OCI-LY1 (cell line): ENCODE measurements around the gene BASP1.
"Not testable (repeated sequence)": the region's sequence is repeated elsewhere in the genome, so short reads cannot be mapped to it uniquely, and the experiment has no call there.

Source experiments
- H2AFZ ChIP-seq: fragments of 200-600 bp; sonication (generic), shearing (Covaris generic); 2 replicates; pipeline ENCODE4 v1.6.0; 2014; ENCODE audit warnings: antibody characterized with exemption, mild to moderate bottlenecking, low read length
- H3F3A ChIP-seq: fragments of 200-600 bp; sonication (generic), shearing (Covaris generic); 2 replicates; pipeline ENCODE4 v1.6.0; 2014; ENCODE audit warnings: mild to moderate bottlenecking, antibody characterized with exemption, low read length, moderate library complexity; ENCODE audit not compliant: insufficient read depth
- H3K27ac ChIP-seq: fragments of 200-600 bp; sonication (generic); 2 replicates; pipeline ENCODE4 v1.5.1; 2014; ENCODE audit warnings: low read length, mixed run types, mild to moderate bottlenecking, low read depth; ENCODE audit not compliant: poor library complexity, severe bottlenecking
- H3K27me3 ChIP-seq: fragments of 200-600 bp; sonication (generic); 2 replicates; pipeline ENCODE4 v1.6.0; 2014; ENCODE audit warnings: antibody characterized with exemption, mild to moderate bottlenecking, low read length, moderate library complexity; ENCODE audit not compliant: insufficient read depth
- H3K36me3 ChIP-seq: fragments of 200-600 bp; sonication (generic); 2 replicates; pipeline ENCODE4 v1.6.1; 2014; ENCODE audit warnings: mild to moderate bottlenecking, antibody characterized with exemption, low read length, moderate library complexity, mixed read lengths; ENCODE audit not compliant: insufficient read depth
- H3K4me1 ChIP-seq: fragments of 200-600 bp; sonication (generic); 2 replicates; pipeline ENCODE4 v1.5.1; 2014; ENCODE audit warnings: mild to moderate bottlenecking, low read length, moderate library complexity; ENCODE audit not compliant: insufficient read depth, severe bottlenecking
- H3K4me2 ChIP-seq: fragments of 200-600 bp; sonication (generic), shearing (Covaris generic); 2 replicates; pipeline ENCODE4 v1.6.1; 2014; ENCODE audit warnings: low read length
- H3K4me3 ChIP-seq: fragments of 200-600 bp; sonication (generic); 2 replicates; pipeline ENCODE4 v1.5.1; 2014; ENCODE audit warnings: low read length, low read depth, mild to moderate bottlenecking, mixed read lengths; ENCODE audit not compliant: poor library complexity, severe bottlenecking
- H3K79me2 ChIP-seq: fragments of 200-600 bp; shearing (Covaris generic); 2 replicates; pipeline ENCODE4 v1.6.1; 2016; ENCODE audit warnings: mixed run types, low read length, mixed read lengths; ENCODE audit not compliant: insufficient read depth
- H3K9ac ChIP-seq: fragments of 200-600 bp; sonication (generic), shearing (Covaris generic); 2 replicates; pipeline ENCODE4 v1.6.1; 2014; ENCODE audit warnings: mild to moderate bottlenecking, low read length, mixed read lengths
- H3K9me2 ChIP-seq: fragments of 200-600 bp; sonication (generic), shearing (Covaris generic); 2 replicates; pipeline ENCODE4 v1.6.1; 2014; ENCODE audit warnings: low read depth, mild to moderate bottlenecking, low read length, mixed read lengths
- H3K9me3 ChIP-seq: fragments of 200-600 bp; shearing (Covaris generic); 2 replicates; pipeline ENCODE4 v1.6.1; 2014; ENCODE audit warnings: low read length, mixed read lengths
- H4K20me1 ChIP-seq: fragments of 200-600 bp; sonication (generic), shearing (Covaris generic); 2 replicates; pipeline ENCODE4 v1.6.0; 2016; ENCODE audit warnings: mild to moderate bottlenecking, low read length; ENCODE audit not compliant: insufficient read depth
- EZH2 ChIP-seq: fragments of 200-600 bp; sonication (generic), shearing (Covaris generic); IDR thresholded peaks from 2 replicates; pipeline ENCODE4 v1.8.0; 2017; ENCODE audit warnings: borderline replicate concordance, mixed run types, mild to moderate bottlenecking, antibody characterized with exemption, low read length, moderate library complexity, mixed read lengths
- TF ChIP-seq, protein P1 (sequence below): fragments of 200-600 bp; sonication (generic), shearing (Covaris generic); IDR thresholded peaks from 2 replicates; pipeline ENCODE4 v1.5.1; 2017; ENCODE audit warnings: mild to moderate bottlenecking, antibody characterized with exemption, low read length, moderate library complexity, mixed read lengths

Gene BASP1

GRCh38 chr5:17305017-17305416 is 87.6 kb downstream of the BASP1 start:
- Histone ChIP-seq H3K9me3 (no peaks in the 10 kb centered on the region), H3K4me1 (peaks cover 11% of the 10 kb centered on the region), H3K4me3 (no peak overlapping the region), H2AFZ (no peak overlapping the region), H3F3A (no peaks in the 10 kb centered on the region), H3K27me3 (no peaks in the 10 kb centered on the region), H3K79me2 (no peaks in the 10 kb centered on the region), H3K9ac (no peak overlapping the region), H3K27ac (no peak overlapping the region), H3K36me3 (no peaks in the 10 kb centered on the region), H3K4me2 (no peak overlapping the region), H4K20me1 (no peaks in the 10 kb centered on the region), H3K9me2 (no peaks in the 10 kb centered on the region)
- TF ChIP-seq, protein P1, sequence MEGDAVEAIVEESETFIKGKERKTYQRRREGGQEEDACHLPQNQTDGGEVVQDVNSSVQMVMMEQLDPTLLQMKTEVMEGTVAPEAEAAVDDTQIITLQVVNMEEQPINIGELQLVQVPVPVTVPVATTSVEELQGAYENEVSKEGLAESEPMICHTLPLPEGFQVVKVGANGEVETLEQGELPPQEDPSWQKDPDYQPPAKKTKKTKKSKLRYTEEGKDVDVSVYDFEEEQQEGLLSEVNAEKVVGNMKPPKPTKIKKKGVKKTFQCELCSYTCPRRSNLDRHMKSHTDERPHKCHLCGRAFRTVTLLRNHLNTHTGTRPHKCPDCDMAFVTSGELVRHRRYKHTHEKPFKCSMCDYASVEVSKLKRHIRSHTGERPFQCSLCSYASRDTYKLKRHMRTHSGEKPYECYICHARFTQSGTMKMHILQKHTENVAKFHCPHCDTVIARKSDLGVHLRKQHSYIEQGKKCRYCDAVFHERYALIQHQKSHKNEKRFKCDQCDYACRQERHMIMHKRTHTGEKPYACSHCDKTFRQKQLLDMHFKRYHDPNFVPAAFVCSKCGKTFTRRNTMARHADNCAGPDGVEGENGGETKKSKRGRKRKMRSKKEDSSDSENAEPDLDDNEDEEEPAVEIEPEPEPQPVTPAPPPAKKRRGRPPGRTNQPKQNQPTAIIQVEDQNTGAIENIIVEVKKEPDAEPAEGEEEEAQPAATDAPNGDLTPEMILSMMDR = no peak
- no peak for TF ChIP-seq EZH2

- Histone ChIP-seq H3K4me2 (no peak overlapping the region), H3K9me3 (no peaks in the 10 kb centered on the region), H3K9me2 (no peaks in the 10 kb centered on the region), H3K27ac (no peak overlapping the region), H3K36me3 (no peaks in the 10 kb centered on the region), H3F3A (no peaks in the 10 kb centered on the region), H2AFZ (no peak overlapping the region), H3K27me3 (no peaks in the 10 kb centered on the region), H4K20me1 (no peaks in the 10 kb centered on the region), H3K79me2 (no peaks in the 10 kb centered on the region), H3K9ac (no peak overlapping the region), H3K4me3 (no peak overlapping the region), H3K4me1 (peaks cover 11% of the 10 kb centered on the region)
- TF ChIP-seq, protein P1 = no peak
Measured at GRCh38 chr5:17305964-17306725, 88.7 kb downstream of the BASP1 start.

GRCh38 chr5:17306726-17307091 is 89.3 kb downstream of the BASP1 start:
- TF ChIP-seq, protein P1 = no peak
- no peak for TF ChIP-seq EZH2
- no peak overlapping the region for H2AFZ ChIP-seq
- H3K27me3 ChIP-seq = no peaks in the 10 kb centered on the region

GRCh38 chr5:17307440-17307839 is 90.0 kb downstream of the BASP1 start:
- H3K4me3 ChIP-seq, H3K9me2 ChIP-seq, H2AFZ ChIP-seq, H3K79me2 ChIP-seq, H3K4me2 ChIP-seq, H3K4me1 ChIP-seq, H3F3A ChIP-seq, H3K36me3 ChIP-seq, H3K27ac ChIP-seq, H4K20me1 ChIP-seq, H3K9ac ChIP-seq, H3K9me3 ChIP-seq, H3K27me3 ChIP-seq: not testable (repeated sequence)

More at GRCh38 chr5:17306726-17307091, 89.3 kb downstream of the BASP1 start:
- Histone ChIP-seq H3K4me3 (no peak overlapping the region), H3K79me2 (no peaks in the 10 kb centered on the region), H3K27ac (no peak overlapping the region), H3K4me1 (peaks cover 11% of the 10 kb centered on the region), H3K4me2 (no peak overlapping the region), H3K9ac (no peak overlapping the region), H3F3A (no peaks in the 10 kb centered on the region), H3K9me3 (no peaks in the 10 kb centered on the region), H3K9me2 (no peaks in the 10 kb centered on the region), H3K36me3 (no peaks in the 10 kb centered on the region), H4K20me1 (no peaks in the 10 kb centered on the region)
